T-helper 2 cell treated with Interferon-gamma antibody and Interleukin-4, amounts not matched to agents 5 μg/mL and 100 μg/mL, for 36 hours (primary cell): ENCODE results near the gene CCL15.
"Not testable (repeated sequence)": the region's sequence is repeated elsewhere in the genome, so short reads cannot be mapped to it uniquely, and the experiment has no call there.

Experiments
- DNase-seq: peaks from one replicate; pipeline ENCODE4 v3.0.0; 2021; ENCODE audit warnings: low spot score
- H3K27ac Mint-ChIP-seq: one replicate; pipeline ENCODE4 v1.8.0; 2021; ENCODE audit warnings: mild to moderate bottlenecking, mixed read lengths
- H3K27me3 Mint-ChIP-seq: one replicate; pipeline ENCODE4 v1.8.0; 2021; ENCODE audit warnings: low read depth, mixed read lengths
- H3K36me3 Mint-ChIP-seq: one replicate; pipeline ENCODE4 v1.8.0; 2021; ENCODE audit warnings: low read depth, mixed read lengths
- H3K4me1 Mint-ChIP-seq: one replicate; pipeline ENCODE4 v1.8.0; 2021; ENCODE audit warnings: low read depth, mixed read lengths
- H3K4me3 Mint-ChIP-seq: one replicate; pipeline ENCODE4 v1.8.0; 2022; ENCODE audit warnings: mild to moderate bottlenecking, moderate library complexity, mixed read lengths
- H3K9me3 Mint-ChIP-seq: one replicate; pipeline ENCODE4 v1.8.0; 2021; ENCODE audit warnings: mixed read lengths

The CCL15 gene

DNA sequence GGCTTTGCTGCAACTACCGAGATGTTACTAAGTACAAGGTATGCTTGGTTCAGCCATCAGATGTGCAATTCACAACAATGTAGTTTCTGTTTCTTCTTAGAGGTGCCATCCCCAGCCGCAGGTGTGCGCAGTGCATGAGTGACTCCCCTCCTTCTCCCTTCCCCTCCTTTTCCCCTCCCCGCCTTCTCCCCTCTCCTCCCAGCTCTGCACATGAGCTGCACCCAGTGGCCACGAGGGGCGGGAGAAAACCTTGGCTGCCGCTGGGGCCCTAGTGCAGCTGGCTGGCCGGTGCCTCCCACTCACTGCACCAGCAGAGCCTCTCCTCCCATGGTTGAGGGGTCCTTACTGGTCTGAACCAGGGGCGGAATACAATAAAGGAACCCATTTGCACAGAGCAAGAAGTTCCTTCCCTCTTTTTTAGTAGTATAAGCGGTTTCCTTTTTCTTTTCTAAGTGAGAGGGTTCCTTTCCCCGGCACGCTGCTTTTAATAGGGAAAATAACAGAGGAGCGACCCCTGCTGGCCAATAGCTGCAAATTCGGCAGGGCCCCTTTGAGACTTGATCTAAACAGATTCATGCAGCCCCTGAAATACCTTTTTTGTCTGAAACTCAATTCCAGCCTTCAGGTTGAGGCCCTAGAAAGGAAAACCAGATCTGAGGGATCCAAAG lies 7.8 kb upstream of the CCL15 start:
- Mint-ChIP-seq H3K9me3 (peaks cover 4% of the 10 kb centered on the region), H3K4me1 (peaks cover 3% of the 10 kb centered on the region), H3K4me3 (no peak overlapping the region), H3K27me3 (peaks cover 15% of the 10 kb centered on the region), H3K36me3 (no peaks in the 10 kb centered on the region), H3K27ac (no peak overlapping the region)
- DNase-seq: no peak

DNA sequence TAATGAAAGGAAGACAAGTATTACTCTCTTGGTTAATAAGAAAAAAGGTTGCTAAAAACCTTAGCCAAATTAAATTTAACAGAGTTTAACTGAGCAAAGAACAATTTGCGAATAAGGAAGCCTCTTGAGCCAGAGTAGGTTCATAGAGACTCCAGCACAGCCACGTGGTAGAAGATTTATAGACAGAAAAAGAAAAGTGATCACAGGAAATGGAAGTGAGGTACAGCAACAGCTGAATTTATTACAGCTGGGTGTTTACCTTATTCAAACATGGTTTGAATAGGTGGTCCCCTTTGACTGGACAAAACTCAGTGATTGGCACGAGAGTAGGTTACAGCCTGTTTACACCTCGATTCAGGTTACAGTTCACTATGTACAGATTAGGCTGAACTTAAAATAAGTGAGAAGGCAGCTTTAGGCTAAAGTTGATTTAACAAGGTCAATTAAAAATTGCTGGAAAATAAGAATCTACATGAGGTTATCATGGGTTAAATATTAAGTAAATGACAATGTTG lies 3.3 kb upstream of the CCL15 start:
- H3K4me3 Mint-ChIP-seq: no peak overlapping the region
- peaks cover 4% of the 10 kb centered on the region for H3K9me3 Mint-ChIP-seq
- no peak for DNase-seq
- peaks cover 3% of the 10 kb centered on the region for H3K4me1 Mint-ChIP-seq
- H3K27me3 Mint-ChIP-seq: peaks cover 3% of the 10 kb centered on the region
- H3K36me3 Mint-ChIP-seq: no peaks in the 10 kb centered on the region
- H3K27ac Mint-ChIP-seq: no peak overlapping the region

DNA sequence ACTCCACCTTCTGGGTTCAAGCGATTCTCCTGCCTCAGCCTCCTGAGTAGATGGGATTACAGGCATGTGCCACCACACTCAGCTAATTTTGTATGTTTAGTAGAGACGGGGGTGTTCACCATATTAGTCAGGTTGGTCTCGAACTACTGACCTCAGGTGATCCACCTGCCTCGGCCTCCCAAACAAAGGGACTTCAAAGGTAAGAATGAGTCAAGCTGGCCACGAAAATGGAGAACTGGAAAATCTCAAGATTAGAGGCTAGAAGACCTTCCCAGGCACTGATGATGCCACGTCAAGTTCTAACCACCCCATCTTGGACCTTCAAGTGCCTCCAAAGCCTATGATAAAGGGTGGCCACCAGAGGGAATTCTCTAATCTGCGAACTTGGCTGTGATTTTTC lies 1.3 kb upstream of the CCL15 start:
- DNase-seq: no peak
- H3K4me3 Mint-ChIP-seq: no peak overlapping the region
- no peak overlapping the region for H3K27ac Mint-ChIP-seq
- H3K4me1 Mint-ChIP-seq: peaks cover 3% of the 10 kb centered on the region
- no peaks in the 10 kb centered on the region for H3K9me3 Mint-ChIP-seq
- no peaks in the 10 kb centered on the region for H3K36me3 Mint-ChIP-seq
- H3K27me3 Mint-ChIP-seq: peaks cover 3% of the 10 kb centered on the region

DNA sequence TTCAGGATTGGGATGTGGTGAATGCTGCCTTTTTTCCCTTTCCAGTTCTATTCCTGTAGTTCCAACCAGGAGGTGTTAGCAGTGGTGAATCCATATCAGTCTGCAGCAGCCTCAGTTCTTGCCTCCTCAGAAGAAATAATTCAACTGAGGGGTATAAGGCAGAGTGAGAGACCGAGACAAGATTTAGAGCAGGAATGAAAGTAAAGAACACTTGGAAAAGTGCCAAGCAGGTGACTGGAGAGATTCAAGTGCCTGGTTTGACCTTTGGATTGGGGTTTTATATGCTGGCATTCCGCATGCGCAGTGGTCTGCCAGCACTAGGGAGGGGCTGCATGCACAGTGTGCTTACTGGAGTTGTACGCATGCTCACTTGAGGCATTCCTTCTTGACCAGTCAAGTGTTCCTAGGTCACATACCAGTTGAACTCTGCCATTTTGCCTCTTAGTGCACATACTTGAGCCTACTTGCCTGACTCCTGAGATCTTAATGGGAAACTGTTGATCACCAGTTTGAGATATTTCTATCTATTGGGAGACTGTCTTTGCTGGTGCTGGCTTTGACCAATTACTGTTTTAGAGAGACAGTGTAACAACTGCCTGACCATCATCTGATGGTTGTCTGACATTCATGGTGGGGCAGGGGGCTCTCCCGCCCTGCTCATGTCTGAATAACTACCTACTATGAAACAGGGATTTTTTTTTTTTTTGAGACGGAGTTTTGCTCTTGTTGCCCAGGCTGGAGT lies 680 bp upstream of the CCL15 start:
- peaks cover 3% of the 10 kb centered on the region for H3K27me3 Mint-ChIP-seq
- no peak for DNase-seq
- no peak overlapping the region for H3K4me3 Mint-ChIP-seq
- H3K4me1 Mint-ChIP-seq: peaks cover 3% of the 10 kb centered on the region
- H3K36me3 Mint-ChIP-seq: no peaks in the 10 kb centered on the region
- H3K27ac Mint-ChIP-seq: no peak overlapping the region
- no peaks in the 10 kb centered on the region for H3K9me3 Mint-ChIP-seq

DNA sequence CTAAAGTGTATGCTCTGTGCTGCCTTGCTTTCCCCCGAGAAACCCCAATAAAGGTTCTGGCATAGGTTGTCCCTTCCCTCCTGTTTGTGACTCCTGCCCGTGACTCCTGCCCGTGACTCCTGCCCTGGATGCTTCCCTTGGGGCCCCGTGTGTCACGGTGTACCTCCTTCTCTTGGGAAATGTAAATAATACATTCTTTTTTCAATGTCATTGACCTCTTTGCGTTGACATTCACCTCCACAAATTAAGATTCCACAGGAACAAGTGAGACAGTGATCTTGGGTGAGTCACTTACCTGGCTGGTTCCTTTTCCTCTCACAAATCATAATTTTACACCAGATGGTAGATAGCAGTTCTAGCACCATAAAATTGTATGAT lies 632 bp downstream of the CCL15 start:
- Mint-ChIP-seq H3K4me3 (no peak overlapping the region), H3K27ac (no peak overlapping the region), H3K27me3 (peaks cover 9% of the 10 kb centered on the region), H3K36me3 (no peaks in the 10 kb centered on the region), H3K9me3 (no peaks in the 10 kb centered on the region), H3K4me1 (peaks cover 3% of the 10 kb centered on the region)
- DNase-seq: no peak

DNA sequence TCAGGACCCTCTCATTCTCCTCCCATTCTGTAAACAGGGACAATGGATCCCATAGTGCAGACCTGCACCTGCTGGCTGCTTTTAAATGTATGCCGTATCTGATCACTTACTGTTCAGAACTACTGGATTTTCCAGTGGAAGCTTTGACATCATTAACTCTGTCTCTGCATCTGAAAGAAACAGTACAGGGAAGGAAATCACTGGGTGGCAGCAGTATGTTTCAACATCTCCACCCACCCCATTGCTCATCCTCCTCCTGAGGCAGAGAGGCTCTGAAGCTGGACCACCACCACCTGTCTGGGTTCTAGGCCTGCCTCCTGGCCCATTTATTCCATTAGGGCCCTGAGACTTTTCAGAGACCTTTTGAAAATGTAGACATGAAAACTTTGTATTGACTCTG lies 2.6 kb downstream of the CCL15 start:
- Mint-ChIP-seq H3K27ac (no peak overlapping the region), H3K36me3 (no peaks in the 10 kb centered on the region), H3K27me3 (peaks cover 19% of the 10 kb centered on the region), H3K9me3 (no peaks in the 10 kb centered on the region), H3K4me3 (no peak overlapping the region), H3K4me1 (no peaks in the 10 kb centered on the region)
- DNase-seq: no peak

DNA sequence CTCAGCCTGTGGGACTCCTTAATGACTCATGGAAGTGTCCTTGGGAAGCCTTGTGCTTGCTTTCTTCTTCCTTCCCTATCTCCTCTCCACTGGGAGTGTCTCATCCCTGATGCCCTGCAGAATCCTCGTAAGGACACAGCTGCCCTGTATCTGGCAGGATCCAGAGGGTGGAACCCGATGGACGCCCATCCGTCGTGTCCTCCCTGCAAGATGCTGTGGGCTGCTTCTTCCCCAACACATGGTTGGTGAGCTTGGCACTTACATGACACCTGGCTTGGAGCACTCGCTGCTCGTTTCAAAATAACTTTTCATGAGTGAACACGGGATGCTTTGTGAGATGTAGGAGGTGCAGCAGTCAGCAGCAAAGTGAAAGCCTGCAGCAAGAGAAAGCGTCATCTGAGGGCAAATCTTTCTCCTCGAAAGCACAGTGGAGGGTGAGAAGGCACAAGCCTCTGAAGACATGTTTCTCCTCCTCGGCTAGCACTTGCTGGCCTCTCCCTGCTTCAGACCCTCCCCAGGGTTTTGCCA lies 3.3 kb downstream of the CCL15 start:
- no peak for DNase-seq
- no peaks in the 10 kb centered on the region for H3K36me3 Mint-ChIP-seq
- no peak overlapping the region for H3K27ac Mint-ChIP-seq
- H3K27me3 Mint-ChIP-seq: peaks cover 20% of the 10 kb centered on the region
- no peaks in the 10 kb centered on the region for H3K9me3 Mint-ChIP-seq
- no peaks in the 10 kb centered on the region for H3K4me1 Mint-ChIP-seq
- no peak overlapping the region for H3K4me3 Mint-ChIP-seq

DNA sequence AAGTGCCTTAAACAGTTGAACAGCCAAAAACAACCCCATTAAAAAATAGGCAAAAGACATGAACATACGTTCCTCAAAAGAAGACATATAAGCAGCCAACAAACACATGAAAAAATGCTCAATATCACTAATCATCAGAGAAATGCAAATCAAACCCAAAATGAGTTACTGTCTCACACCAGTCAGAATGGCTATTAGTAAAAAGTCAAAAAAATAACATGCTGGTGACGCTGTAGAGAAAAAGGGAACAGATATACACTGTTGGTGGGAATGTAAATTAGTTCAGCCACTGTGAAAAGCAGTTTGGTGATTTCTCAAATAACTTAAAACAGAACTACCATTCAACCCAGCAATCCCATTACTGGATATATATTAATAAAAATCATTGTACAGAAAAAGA lies 6.0 kb downstream of the CCL15 start:
- not testable (repeated sequence) for H3K4me1 Mint-ChIP-seq, DNase-seq, H3K36me3 Mint-ChIP-seq, H3K27ac Mint-ChIP-seq, H3K4me3 Mint-ChIP-seq, H3K9me3 Mint-ChIP-seq
- H3K27me3 Mint-ChIP-seq: peaks cover 20% of the 10 kb centered on the region

DNA sequence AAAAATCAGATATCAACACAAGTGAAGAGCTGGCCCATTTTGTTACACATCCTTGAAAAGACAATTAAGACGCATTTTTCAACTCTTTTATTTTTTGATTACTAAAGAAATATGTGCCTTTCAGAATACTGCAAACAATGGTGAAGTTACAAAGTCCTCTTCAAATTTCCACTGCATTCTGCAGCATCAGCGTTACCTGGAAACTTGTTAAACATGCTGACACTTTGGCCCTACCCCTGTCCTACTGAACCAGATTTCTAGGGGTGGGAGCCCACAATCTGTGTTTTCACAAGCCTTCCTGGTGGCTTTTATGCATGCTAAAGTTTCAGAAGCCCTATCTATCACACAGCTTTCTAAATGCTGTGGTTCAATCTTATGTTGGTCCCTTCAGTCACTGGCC lies 10.3 kb downstream of the CCL15 start:
- H3K9me3 Mint-ChIP-seq: no peaks in the 10 kb centered on the region
- no peak overlapping the region for H3K4me3 Mint-ChIP-seq
- no peaks in the 10 kb centered on the region for H3K36me3 Mint-ChIP-seq
- no peak overlapping the region for H3K27ac Mint-ChIP-seq
- no peak for DNase-seq
- peaks cover 16% of the 10 kb centered on the region for H3K27me3 Mint-ChIP-seq
- no peaks in the 10 kb centered on the region for H3K4me1 Mint-ChIP-seq

DNA sequence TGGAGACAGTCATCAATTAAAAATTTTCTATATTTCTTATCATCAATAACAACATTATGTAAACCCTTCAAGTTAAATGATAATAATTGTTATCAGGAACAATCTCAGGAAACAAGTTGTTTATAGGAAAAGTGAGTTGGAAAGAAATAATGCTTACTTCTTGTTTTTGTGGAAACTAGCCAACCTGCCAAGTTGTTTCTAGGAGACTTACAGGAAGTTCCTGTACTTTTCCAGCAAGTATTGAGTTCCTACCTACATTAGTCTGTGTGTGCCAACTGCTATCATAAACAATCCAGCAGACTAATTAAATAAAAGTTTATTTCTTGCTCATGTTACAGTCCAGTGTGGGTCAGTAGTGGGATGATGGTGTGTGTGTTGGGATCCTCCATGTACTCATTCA lies 13.2 kb downstream of the CCL15 start:
- H3K36me3 Mint-ChIP-seq: no peaks in the 10 kb centered on the region
- H3K27ac Mint-ChIP-seq: no peak overlapping the region
- H3K4me3 Mint-ChIP-seq: no peak overlapping the region
- no peaks in the 10 kb centered on the region for H3K4me1 Mint-ChIP-seq
- peaks cover 2% of the 10 kb centered on the region for H3K27me3 Mint-ChIP-seq
- H3K9me3 Mint-ChIP-seq: no peaks in the 10 kb centered on the region
- no peak for DNase-seq

DNA sequence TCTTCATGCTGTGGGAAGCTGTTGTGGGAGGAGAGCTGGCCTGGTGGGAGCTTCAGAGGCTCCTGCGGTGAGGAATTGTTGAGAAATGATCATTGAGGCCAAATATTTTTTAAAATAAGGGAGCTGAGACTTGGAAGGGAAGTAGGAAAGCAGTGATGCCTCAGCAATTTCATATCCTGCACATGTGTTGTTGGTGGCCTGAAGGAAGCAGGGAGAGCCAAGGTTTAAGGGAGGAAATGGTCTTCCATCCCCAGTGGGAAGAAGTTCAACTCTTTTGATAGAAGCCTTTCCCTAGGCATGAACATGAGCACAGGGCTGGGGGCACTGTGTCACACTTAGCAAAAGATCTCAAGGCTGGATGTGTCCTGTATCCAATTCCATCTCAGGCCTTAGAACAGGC lies 14.7 kb downstream of the CCL15 start, which contains the start of gene CCL14:
Gene CCL14 (minus strand): TSS at position 87 of the 400 bp plus-strand sequence. CDS start 80 bp downstream, at position 7.
- Mint-ChIP-seq H3K4me1 (no peaks in the 10 kb centered on the region), H3K9me3 (no peaks in the 10 kb centered on the region), H3K27me3 (peaks cover 2% of the 10 kb centered on the region), H3K27ac (no peak within 1 kb of the TSS), H3K4me3 (no peak within 1 kb of the TSS), H3K36me3 (no peaks in the 10 kb centered on the region)
- DNase-seq: no peak

DNA sequence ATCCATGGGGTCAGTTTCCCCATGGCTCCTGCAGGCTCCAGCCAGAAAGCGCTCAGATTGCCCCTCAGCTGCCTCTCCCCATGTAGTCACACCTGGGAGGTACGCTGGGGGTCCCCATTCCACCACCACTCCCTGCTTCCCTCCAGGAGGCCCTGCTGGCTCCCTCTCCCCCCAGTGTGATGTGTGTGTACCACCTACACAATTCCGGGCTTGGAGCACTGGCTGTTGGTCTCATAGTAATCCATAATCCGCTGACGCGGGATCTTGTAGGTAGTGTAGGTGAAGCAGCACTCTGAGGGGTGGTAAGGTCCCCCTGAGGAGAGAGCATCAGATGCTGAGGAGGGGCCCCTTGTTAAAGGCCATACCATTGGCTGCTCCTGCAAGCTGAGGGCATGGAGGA lies 17.2 kb downstream of the CCL15 start:
- Mint-ChIP-seq H3K4me3 (no peak overlapping the region), H3K36me3 (no peaks in the 10 kb centered on the region)
- no peak for DNase-seq

DNA sequence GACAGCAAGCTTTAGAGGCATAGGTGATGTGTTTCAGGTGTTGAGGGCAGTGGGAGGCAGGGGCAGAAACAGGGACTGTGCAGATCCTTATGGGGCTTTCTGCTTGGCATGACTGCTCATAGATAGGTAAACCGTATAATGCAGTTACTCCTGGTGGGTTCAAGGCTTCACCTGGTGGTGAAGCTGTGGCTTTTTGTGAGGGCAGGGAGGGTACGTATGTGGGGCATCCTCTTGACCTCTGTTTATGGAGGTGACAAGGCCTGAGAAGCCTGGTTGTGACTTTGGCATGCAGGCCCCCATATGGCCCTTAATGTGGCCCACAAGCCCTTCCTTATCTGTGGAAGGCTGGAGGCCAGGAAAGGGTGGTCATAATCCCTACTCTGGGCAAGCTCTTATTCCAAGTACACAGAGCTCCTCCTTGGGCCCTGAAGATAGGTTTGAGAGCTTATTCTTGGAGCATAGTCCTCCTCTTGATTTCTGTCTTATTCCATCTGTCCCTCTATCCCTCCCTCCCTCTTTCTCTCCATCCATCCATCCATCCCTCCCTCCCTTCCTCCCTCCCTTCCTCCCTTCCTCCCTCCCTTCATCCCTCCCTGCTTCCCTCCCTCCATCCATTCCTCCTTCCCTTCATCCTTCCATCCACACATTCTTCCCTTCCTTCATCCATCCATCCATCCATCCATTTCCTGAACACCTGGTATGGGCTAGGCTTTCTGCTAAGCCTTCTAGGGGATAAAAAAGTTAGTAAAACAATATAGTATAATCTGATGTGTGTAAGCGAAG lies 18.8 kb downstream of the CCL15 start:
- H3K36me3 Mint-ChIP-seq: no peaks in the 10 kb centered on the region
- no peak overlapping the region for H3K27ac Mint-ChIP-seq
- no peak overlapping the region for H3K4me3 Mint-ChIP-seq
- no peak for DNase-seq
- peaks cover 6% of the 10 kb centered on the region for H3K27me3 Mint-ChIP-seq
- no peaks in the 10 kb centered on the region for H3K4me1 Mint-ChIP-seq
- H3K9me3 Mint-ChIP-seq: no peaks in the 10 kb centered on the region

More for the DNA sequence above, 17.2 kb downstream of the CCL15 start:
- H3K27me3 Mint-ChIP-seq: peaks cover 4% of the 10 kb centered on the region
- peak overlapping the region; percentile 27 for H3K27ac Mint-ChIP-seq
- H3K9me3 Mint-ChIP-seq: no peaks in the 10 kb centered on the region
- no peaks in the 10 kb centered on the region for H3K4me1 Mint-ChIP-seq

DNA sequence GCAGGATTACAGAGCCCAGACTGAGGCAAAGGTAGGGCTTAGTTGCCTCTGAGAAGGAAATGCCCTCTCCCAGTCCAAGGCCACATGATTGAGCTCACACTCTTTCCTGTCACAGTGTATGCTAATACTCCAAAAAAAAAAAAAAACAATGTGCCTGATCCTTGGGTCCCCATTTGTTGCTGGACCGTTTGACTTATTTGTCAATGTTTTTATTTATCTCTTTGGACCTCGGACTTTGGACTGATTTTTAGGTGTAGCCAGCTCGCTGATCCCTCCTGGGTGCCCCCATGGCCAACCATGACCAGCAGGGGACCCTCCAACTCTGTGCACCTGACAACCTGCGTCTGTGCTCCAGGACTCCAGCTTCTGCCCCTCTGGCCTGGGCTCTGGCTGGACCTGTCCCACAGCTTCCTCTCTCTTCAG lies 19.4 kb downstream of the CCL15 start:
- Mint-ChIP-seq H3K4me3 (no peak overlapping the region), H3K27me3 (peaks cover 6% of the 10 kb centered on the region), H3K9me3 (no peaks in the 10 kb centered on the region), H3K27ac (no peak overlapping the region), H3K36me3 (no peaks in the 10 kb centered on the region), H3K4me1 (no peaks in the 10 kb centered on the region)
- no peak for DNase-seq
